Esophagus muscularis mucosa (tissue), 4 donors: ENCODE data around the gene ZIC5.

Experiments
- EP300 ChIP-seq: sonication (generic); formaldehyde crosslinking; IDR thresholded peaks from one replicate; pipeline ENCODE4 v1.6.1; 2017; ENCODE audit warnings: antibody characterized with exemption
- POLR2A ChIP-seq: fragments of 450-650 bp; IDR thresholded peaks from one replicate; pipeline ENCODE4 v1.6.1; 2017; ENCODE audit warnings: antibody characterized with exemption, moderate library complexity, mild to moderate bottlenecking, low read depth
- POLR2AphosphoS5 ChIP-seq, 2 donors: sonication (generic); formaldehyde crosslinking; IDR thresholded peaks; one replicate each; pipeline ENCODE4 v1.6.1; 2017; ENCODE audit warnings: antibody characterized with exemption in 2 of 2
- TF ChIP-seq, protein P1 (sequence below), 3 experiments: fragments of 200-600 bp in 2 of 3; fragments of 450-650 bp in 1 of 3; sonication (generic) in 2 of 3; IDR thresholded peaks; one replicate each; pipeline ENCODE4 v1.5.1; 2017 to 2019; ENCODE audit warnings: antibody characterized with exemption in 3 of 3, mild to moderate bottlenecking in 2 of 3, moderate library complexity in 1 of 3

DNA sequence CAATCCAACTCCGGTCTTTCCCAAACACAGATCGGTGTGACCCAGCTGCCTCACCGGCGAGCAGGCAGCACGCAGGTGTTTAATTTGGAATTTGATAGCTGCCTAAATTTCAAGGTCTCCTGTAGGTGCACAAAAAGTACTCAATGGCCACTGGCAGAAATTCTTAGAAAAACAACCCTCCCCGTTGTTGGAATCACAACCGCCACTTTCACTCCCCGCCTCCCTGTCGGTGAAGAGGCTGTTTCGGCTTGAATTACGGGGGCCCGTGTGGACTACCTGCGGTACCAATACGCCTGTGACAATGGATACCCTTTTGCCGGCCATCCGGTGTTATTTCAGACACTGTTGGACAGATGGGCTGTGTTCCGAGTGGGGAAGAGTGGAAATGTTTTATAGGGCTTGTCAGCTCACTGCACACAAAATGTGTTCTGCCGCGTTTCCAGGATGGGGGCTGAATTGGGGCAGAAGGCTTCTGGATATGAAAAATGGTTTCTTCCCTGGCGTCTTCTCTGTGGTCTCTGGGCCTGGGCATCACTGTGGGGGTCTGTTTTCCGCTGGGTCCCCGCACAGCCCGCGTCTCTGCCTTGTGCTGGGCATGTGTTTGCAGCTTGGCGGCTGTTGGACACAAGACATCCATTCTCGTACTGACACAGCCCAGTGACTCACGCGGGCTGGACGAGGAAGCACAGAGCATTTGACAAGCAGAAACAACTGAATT lies 45.4 kb downstream of the ZIC5 start:
- TF ChIP-seq, protein P1, sequence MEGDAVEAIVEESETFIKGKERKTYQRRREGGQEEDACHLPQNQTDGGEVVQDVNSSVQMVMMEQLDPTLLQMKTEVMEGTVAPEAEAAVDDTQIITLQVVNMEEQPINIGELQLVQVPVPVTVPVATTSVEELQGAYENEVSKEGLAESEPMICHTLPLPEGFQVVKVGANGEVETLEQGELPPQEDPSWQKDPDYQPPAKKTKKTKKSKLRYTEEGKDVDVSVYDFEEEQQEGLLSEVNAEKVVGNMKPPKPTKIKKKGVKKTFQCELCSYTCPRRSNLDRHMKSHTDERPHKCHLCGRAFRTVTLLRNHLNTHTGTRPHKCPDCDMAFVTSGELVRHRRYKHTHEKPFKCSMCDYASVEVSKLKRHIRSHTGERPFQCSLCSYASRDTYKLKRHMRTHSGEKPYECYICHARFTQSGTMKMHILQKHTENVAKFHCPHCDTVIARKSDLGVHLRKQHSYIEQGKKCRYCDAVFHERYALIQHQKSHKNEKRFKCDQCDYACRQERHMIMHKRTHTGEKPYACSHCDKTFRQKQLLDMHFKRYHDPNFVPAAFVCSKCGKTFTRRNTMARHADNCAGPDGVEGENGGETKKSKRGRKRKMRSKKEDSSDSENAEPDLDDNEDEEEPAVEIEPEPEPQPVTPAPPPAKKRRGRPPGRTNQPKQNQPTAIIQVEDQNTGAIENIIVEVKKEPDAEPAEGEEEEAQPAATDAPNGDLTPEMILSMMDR (IDR thresholded peaks at IDR 0.05), result no peak
- TF ChIP-seq POLR2A, result no peak
- TF ChIP-seq EP300, result no peak
- no peak for TF ChIP-seq POLR2AphosphoS5 (IDR thresholded peaks at IDR 0.05)
